K562 (cell line): Measurements from ENCODE around the gene NUPR1.

Experiments used
- CTCF ChIP-seq, 3 experiments: IDR thresholded peaks in 2 of 3; conservative IDR thresholded peaks in 1 of 3; 2 replicates each; pipeline ENCODE4 v1.5.1; 2011 to 2012; ENCODE audit warnings: low read length in 3 of 3, mild to moderate bottlenecking in 3 of 3, control low read depth in 2 of 3, improper control_type of control experiment in 1 of 3, inconsistent platforms in 1 of 3, low read depth in 1 of 3, mixed read lengths in 1 of 3, moderate library complexity in 1 of 3; ENCODE audit not compliant: insufficient read depth in 2 of 3
- NFATC3 ChIP-seq: fragments of 450-650 bp; IDR thresholded peaks from 2 replicates; pipeline ENCODE4 v1.6.1; 2017; ENCODE audit warnings: mild to moderate bottlenecking
- NR3C1 ChIP-seq: sonication (generic); formaldehyde crosslinking; IDR thresholded peaks from 2 replicates; pipeline ENCODE4 v1.8.1; 2022; ENCODE audit warnings: missing genetic modification reagents
- PRDM10 ChIP-seq: fragments of 450-650 bp; IDR thresholded peaks from 2 replicates; pipeline ENCODE4 v1.6.1; 2018; ENCODE audit not compliant: partially characterized antibody
- PRMT5 ChIP-seq: sonication (generic); formaldehyde crosslinking; IDR thresholded peaks from 2 replicates; pipeline ENCODE4 v1.5.0; 2020; ENCODE audit warnings: missing genetic modification reagents
- PTRF ChIP-seq: fragments of 450-650 bp; IDR thresholded peaks from 2 replicates; pipeline ENCODE4 v1.6.1; 2016; ENCODE audit warnings: mild to moderate bottlenecking, missing genetic modification characterization, missing compliant biosample characterization
- TAF7 ChIP-seq: fragments of 450-650 bp; IDR thresholded peaks from 2 replicates; pipeline ENCODE4 v1.6.1; 2016; ENCODE audit warnings: missing genetic modification characterization, missing compliant biosample characterization
- TRIM25 ChIP-seq: fragments of 450-650 bp; IDR thresholded peaks from 2 replicates; pipeline ENCODE4 v1.7.0; 2016; ENCODE audit warnings: borderline replicate concordance
- ZBTB33 ChIP-seq: sonication (generic); formaldehyde crosslinking; IDR thresholded peaks from 2 replicates; pipeline ENCODE4 v1.8.1; 2023; ENCODE audit warnings: mild to moderate bottlenecking, missing genetic modification reagents
- ZNF561 ChIP-seq: fragments of 450-650 bp; formaldehyde crosslinking; conservative IDR thresholded peaks from 2 replicates; pipeline ENCODE4 v1.4.0; 2020; ENCODE audit warnings: mild to moderate bottlenecking, moderate library complexity
- TF ChIP-seq, protein P1 (sequence below): fragments of 450-650 bp; IDR thresholded peaks from 2 replicates; pipeline ENCODE4 v1.6.1; 2016; ENCODE audit warnings: low read depth
- TF ChIP-seq, protein P2 (sequence below): sonication (generic); formaldehyde crosslinking; IDR thresholded peaks from 2 replicates; pipeline ENCODE4 v1.9.0; 2022; ENCODE audit warnings: mild to moderate bottlenecking, missing genetic modification reagents

GRCh38 chr16:28553776-28554633 lies 15.2 kb upstream of the NUPR1 start, which contains the start of gene SGF29:
- TF ChIP-seq, protein P1, sequence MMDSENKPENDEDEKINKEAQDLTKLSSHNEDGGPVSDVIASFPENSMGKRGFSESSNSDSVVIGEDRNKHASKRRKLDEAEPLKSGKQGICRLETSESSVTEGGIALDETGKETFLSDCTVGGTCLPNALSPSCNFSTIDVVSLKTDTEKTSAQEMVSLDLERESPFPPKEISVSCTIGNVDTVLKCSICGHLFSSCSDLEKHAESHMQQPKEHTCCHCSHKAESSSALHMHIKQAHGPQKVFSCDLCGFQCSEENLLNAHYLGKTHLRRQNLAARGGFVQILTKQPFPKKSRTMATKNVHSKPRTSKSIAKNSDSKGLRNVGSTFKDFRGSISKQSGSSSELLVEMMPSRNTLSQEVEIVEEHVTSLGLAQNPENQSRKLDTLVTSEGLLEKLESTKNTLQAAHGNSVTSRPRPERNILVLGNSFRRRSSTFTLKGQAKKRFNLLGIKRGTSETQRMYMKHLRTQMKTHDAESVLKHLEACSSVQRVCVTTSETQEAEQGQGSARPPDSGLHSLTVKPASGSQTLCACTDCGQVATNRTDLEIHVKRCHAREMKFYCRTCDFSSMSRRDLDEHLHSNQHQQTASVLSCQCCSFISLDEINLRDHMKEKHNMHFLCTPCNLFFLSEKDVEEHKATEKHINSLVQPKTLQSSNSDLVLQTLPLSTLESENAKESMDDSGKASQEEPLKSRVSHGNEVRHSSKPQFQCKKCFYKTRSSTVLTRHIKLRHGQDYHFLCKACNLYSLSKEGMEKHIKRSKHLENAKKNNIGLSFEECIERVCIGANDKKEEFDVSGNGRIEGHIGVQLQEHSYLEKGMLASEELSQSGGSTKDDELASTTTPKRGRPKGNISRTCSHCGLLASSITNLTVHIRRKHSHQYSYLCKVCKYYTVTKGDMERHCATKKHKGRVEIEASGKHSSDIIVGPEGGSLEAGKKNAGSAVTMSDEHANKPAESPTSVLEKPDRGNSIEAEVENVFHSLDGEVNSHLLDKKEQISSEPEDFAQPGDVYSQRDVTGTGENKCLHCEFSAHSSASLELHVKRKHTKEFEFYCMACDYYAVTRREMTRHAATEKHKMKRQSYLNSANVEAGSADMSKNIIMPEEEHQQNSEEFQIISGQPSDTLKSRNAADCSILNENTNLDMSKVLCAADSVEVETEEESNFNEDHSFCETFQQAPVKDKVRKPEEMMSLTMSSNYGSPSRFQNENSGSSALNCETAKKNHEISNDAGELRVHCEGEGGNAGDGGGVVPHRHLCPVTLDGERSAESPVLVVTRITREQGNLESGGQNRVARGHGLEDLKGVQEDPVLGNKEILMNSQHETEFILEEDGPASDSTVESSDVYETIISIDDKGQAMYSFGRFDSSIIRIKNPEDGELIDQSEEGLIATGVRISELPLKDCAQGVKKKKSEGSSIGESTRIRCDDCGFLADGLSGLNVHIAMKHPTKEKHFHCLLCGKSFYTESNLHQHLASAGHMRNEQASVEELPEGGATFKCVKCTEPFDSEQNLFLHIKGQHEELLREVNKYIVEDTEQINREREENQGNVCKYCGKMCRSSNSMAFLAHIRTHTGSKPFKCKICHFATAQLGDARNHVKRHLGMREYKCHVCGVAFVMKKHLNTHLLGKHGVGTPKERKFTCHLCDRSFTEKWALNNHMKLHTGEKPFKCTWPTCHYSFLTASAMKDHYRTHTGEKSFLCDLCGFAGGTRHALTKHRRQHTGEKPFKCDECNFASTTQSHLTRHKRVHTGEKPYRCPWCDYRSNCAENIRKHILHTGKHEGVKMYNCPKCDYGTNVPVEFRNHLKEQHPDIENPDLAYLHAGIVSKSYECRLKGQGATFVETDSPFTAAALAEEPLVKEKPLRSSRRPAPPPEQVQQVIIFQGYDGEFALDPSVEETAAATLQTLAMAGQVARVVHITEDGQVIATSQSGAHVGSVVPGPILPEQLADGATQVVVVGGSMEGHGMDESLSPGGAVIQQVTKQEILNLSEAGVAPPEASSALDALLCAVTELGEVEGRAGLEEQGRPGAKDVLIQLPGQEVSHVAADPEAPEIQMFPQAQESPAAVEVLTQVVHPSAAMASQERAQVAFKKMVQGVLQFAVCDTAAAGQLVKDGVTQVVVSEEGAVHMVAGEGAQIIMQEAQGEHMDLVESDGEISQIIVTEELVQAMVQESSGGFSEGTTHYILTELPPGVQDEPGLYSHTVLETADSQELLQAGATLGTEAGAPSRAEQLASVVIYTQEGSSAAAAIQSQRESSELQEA, result peak; percentile 36; the same call in 1 of the 2 replicates
- TF ChIP-seq ZBTB33 (CRISPR knock-in tag), result no peak; the same call in 1 of the 2 replicates
- no peak for TF ChIP-seq PRDM10
- TF ChIP-seq, protein P2, sequence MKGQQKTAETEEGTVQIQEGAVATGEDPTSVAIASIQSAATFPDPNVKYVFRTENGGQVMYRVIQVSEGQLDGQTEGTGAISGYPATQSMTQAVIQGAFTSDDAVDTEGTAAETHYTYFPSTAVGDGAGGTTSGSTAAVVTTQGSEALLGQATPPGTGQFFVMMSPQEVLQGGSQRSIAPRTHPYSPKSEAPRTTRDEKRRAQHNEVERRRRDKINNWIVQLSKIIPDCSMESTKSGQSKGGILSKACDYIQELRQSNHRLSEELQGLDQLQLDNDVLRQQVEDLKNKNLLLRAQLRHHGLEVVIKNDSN (CRISPR knock-in tag), result no peak
- TF ChIP-seq TAF7 (tag), result peak; percentile 72; the same call in 1 of the 2 replicates
- TF ChIP-seq PTRF (tag), result no peak
- no peak for TF ChIP-seq NR3C1 (CRISPR knock-in tag)
- TF ChIP-seq NFATC3, result no peak
- no peak for TF ChIP-seq ZNF561 (CRISPR knock-in tag)
- TF ChIP-seq TRIM25, result no peak
- no peak for TF ChIP-seq PRMT5 (CRISPR knock-in tag)
- peak; percentile 27 to 62 (median 40); a peak in 5 of 6 replicates for TF ChIP-seq CTCF (IDR thresholded peaks at IDR 0.05 in 2 of 3, conservative IDR thresholded peaks at IDR 0.05 in 1 of 3; ENCODE audit: insufficient read depth in 2 of 3, low read depth in 1 of 3, low read length in 3 of 3)
